Activated effector memory CD4-positive, alpha-beta T cell treated with Interleukin-2 at 50 U/mL for 16 hours (primary cell): ENCODE results near the gene LAMC3.
A peak's percentile ranks its signal among the peaks of the same experiment; 100 is the strongest.
"Not testable (repeated sequence)": the region's sequence is repeated elsewhere in the genome, so short reads cannot be mapped to it uniquely, and the experiment has no call there.

ENCODE experiments used
- DNase-seq: peaks from one replicate; pipeline ENCODE4 v3.0.0-alpha.2; 2020

Gene LAMC3

DNA sequence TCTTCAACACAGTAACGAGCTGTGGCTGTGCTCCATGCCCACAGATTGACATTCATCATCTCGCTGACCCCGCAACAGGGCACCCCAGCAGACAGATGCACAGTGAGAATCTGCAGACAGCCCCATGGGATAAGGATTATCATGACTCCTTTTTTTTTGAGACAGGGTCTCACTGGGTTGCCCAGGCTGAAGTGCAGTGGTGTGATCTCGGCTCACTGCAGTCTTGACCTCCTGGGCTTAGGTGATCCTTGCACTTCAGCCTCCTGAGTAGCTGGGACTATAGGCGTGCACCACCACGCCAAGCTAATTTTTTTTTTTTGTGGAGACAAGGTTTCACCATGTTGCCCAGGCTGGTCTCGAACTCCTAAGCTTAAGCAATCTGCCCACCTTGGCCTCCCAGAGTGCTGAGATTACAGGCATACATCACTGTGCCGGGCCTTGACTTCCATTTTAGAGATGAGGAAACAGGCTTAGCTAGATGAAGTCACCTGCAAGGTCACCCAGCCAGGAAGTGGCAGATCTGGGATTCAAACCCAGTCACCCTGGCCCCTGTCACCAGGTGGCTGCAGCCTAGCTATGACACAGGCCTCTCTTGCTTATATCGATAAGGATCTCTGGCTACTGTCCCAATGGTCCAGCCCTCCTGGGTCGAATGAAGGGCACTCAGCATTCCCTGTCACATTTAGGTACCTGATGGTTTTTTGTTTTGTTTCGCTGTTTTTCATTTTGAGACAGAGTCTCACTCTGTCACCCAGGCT, 92.4 kb downstream of the LAMC3 start:
- DNase-seq = no peak

DNA sequence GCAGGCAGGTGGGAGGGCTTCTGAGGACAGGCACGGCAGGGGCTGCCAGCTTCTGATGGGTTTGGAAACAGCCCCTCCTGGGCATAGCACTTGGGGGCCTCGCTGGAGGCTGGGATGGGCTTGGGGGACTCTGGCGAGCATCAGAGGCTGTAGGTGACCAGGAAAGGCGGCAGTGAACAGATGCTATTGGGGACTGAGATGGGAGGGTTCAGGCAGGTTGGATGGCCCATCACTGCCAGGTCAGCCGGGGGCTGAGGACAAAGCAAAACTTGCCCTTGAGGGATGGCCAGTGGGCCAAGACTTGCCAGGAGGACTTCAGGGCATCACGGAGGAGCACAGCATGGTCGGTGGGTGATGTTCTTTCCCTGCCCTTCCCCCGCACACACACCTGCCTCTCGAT, 94.0 kb downstream of the LAMC3 start:
- no peak for DNase-seq

DNA sequence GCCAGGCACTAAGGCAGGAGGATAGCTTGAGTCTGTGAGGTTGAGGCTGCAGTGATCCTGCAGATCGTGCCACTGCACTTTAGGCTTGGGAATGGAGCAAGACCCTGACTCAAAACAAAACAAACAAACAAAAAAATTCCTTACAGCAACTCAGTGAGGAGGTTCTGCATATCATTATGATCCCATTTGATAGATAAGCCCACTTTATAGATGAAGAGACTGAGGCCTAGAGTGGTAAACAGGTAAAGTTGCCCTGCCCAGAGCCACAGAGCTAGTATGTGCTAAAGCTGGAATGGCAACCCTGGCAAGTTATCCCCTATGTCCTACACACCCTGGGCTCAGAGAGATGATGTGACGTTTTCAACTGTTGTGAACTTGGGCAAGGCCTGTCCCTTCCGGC, 94.6 kb downstream of the LAMC3 start:
- no peak for DNase-seq

DNA sequence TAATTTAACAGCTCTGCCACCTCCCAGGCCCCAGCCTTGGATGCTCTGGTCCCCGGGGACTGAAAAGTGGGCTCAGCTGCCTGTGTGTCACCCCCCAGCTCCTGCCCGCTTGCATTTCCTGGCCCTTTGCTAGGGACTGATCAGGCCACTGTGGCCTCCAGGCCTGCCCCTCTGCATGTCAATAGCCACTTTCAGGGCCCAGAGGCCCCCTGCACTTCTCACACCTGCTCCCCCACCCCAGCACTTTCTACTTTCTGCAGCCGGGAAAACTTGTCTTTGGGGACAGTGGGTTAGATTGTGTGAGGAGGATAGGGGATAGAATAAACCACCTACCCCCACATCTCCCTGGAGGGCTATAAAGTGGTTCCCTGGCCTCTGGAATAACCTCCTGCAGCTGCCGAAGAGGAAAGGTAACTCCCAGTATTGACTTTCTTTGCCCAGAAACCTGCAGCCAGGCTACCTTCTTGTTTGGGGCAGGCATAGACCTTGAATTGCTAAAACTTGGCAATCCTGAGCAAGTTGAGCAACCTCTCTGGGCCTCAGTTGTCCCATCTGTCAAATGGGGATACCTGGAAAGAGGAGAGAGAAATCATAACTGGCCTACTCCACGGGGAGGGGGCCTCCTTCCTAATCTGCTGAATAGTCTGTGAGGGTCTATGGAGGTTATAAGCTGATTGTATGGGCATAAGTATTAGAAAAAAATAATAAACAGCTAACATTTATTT, 95.2 kb downstream of the LAMC3 start:
- no peak for DNase-seq

DNA sequence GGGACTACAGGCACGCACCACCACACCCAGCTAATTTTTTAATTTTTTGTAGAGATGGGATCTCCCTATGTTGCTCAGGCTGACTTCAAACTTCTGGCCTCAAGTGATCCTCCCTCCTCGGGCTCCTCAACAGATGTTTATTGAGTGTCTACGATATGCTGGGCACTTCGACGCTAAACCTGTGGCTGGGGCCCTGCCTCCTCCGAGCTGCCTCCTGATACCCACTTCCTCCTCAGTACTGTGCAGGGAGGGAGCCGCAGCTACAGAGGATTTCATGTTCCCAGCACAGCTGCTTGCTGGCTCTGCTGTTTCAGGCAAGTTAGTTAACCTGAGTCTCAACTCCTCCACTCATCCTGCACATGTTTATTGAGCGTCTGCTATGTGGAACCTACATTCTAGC, 97.0 kb downstream of the LAMC3 start:
- DNase-seq = no peak

DNA sequence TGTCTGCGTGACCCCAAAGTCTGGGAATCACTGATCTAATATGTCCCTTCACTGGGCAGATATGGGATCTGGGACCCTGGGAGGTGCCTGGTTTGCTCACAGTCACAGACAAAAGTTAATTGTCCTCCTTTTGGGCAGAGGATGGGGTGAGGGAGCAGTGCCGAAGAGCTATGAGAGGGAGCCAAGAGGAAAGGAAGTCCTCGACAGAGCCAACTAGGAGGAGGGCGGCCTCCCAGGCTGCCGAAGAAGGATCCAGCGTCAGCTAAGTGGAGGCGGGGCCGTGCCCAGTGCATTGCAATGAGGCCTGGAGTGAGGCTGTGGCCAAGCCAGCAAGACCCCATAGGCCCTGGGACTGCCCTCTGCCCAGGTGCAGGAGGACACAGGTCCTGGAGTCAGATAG, 98.8 kb downstream of the LAMC3 start:
- DNase-seq = no peak

DNA sequence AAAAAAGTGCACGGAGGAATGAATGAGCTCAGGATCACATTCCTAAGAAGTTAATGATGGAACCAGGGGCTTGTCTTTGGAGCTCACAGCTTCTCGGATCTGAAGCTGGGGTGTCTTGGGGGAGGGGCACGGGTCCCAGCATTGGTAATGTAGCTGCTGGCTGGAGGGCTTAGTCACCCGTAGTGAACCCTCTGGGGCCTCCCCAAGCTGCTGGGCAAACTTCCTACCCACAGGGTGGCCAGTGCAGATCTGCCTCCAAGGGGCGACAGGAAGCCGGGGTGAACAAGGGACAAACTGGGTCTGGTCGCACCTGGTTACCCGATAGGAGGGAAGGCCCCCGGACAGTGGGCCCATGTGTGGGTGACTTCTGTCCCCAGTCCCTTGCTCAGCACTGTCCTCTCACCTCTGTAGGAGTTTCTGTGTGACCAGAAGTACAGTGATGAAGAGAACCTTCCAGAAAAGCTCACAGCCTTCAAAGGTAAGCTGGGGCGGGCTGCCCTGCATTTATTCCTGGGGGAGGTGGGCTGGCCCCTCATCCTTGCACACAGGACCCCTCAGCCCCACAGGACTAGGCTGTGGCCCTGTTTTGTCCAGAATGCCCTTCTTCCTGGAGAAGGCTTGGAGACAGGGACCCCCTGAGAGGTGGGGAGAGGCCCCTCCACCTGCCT, 102.3 kb downstream of the LAMC3 start:
- DNase-seq = no peak

DNA sequence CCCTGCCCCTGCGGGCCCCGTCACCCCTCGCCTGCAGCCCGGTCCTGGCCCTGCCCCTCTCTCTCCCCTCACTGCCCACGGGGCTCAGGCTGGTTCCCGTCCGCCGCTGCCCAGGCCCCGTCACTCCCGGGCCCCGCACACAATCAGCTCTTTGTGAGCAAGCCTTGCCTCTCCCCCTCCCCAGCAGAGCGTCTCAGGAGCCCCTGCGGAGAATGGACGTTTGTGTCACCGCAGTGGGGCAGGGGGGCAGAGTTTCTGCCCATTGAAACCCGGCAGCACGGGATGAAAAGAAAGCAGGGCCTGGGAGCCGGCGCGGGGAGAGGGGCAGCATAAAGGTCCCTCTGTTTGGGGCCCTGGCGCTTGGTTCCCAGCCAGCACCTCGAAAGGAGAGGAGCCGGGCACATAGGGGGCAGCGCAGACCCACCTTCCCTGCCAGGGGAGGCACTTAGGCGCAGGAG, 102.9 kb downstream of the LAMC3 start:
- DNase-seq = no peak

DNA sequence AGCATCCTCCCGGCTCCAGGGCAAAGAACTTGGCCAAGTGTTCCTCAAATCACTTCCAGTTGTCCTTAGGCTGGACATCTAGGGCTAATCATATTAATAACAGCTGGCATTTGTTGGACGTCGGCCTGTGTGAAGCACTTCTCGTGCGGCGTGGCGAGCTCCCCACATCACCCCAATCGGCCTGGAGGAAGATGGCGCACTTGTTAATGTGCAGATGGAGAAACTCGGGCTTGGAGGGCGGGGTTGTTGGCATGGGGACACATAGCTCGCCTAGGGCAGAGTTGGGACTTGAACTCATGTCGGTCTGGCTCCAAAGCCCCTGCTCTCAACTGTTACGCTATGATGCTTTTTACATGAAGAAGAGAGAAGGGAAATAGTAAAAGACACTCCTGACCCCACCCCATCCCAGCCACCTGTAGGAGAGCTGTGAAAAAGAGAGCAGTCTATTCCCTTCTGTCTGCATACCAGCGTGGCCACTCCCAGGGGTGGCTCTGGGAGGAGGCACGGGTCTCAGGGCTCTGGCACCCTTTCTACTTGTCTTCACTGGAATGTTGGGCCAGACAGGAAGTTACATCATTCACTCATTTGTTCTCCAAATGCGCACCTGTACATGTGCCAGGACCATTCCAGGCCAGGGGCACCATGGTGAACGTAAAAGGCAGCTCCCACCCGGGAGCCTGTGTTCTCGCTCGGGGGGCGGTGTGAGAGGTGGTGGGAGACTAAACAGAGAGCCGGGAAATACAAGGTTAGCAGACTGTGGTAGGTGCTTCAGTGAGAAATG, 103.6 kb downstream of the LAMC3 start:
- no peak for DNase-seq

DNA sequence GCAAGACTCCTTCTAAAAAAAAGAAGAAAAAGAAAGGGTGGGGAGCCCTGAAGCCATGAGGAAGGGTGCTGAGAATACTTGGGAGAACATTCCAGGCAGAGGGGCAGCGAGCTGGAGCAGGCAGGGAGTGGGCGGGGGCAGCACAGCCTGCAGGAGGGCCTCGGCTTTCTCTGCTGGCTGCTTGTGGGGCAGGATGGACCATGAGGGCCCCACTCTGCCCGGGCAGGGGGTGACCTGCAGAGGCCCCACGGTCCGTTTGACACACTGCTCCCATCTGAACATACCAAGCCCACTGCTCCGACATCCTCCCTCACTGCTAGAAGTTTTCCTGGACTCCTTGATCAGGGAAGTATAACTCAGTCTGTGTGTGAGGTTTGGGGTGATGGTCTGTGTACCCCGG, 104.7 kb downstream of the LAMC3 start:
- no peak for DNase-seq

DNA sequence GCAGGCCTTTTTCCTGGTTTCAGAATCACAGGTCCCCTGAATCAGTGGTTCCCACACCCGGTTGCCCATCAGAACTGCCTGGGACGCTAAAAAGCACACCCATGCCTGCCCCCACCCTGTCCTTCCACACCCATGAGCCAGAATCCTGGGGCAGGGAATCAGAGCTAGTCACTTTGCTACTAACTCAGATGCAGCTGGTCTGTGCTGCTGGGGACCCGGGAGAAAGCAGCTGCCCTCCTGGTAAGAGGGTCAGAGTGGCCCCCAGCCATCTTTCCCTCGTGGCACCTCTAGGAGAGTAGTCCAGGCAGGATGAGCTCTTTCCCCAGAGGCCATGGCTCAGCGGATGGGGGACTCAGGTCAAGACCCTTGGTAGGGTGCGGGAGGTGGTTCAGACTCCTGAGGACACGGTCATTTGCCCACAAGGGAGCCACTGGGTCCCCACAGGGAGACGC, 105.1 kb downstream of the LAMC3 start:
- DNase-seq = no peak

DNA sequence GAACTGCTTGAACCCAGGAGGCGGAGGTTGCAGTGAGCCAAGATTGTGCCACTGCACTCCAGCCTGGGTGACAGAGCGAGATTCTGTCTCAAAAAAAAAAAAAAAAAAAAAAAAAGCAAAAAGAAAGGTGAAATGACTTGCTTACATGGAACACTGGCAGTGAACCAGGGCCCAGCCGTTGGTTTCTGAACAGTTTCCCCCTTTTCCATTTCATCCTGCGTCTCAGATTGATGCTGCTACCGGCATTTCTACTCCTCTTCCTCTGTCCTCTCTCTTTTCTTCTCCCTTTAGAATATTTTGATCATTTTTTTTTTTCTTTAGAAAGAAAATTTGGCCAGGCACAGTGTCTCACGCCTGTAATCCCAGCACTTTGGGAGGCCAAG, 106.4 kb downstream of the LAMC3 start:
- DNase-seq = not testable (repeated sequence)

DNA sequence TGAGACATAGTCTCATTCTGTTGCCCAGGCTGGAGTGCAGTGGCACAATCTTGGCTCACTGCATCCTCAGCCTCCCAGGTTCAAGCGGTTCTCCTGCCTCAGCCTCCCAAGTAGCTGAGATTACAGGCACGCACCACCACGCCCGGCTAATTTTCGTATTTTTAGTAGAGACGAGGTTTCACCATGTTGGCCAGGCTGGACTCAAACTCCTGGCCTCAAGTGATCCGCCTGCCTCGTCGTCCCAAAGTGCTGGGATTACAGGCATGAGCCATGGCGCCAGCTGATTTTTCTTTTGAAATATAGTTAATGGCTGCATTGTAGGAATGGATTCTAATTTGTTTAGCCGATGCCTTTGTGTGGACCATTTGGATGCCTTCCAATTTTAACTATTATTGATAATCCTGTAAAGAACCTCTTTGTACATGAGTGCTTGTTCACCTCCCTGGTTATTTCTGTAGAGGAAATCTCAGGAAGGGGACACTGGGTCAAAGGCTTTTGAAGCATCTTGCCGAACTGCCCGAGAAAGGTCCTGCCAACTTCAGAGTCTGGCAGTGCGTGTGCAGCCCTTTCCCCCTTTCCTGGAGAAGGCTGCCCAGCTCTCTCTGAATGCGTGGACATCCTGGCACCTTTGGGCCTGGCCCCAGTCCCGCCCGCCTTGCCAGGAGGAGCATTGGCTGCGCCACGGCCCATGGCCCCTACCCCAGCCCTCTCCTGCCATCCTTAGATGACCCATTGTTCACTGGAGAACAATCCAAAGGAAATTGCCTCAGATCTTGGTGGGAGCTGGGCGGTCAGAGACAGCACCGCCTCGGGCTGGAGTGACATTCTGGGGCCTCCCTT, 107.5 kb downstream of the LAMC3 start:
- no peak for DNase-seq

DNA sequence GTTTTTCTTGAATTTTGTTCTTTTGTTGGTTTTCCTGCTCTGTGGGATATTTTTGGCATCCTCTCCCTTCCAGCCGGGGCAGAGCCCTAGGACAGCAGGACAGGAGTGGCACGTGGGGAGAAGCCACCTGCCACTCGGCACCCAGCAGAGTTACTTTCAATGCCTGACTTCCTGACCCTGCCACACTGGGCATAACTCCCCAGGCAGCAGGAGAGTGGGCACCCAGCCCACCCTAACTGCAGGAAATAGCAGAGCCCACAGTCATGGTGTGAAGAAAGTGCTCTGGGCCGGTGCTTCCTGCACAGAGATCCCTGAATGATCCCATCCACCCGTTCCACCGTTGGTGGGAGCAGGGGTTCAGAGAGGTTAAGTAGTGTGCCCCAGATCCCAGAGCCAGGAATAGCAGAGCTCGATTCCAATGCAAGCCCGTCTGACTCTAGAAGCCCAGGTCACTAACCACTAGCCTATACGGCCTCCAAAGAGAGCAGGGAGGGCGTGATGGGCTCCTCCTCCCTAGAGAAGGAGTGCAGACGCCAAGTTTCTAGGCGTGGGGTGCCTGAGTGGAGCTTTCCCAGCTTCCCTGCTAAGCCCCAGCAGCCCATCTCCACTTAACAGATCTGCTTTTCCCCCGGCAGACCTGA, 108.3 kb downstream of the LAMC3 start:
- DNase-seq = no peak

DNA sequence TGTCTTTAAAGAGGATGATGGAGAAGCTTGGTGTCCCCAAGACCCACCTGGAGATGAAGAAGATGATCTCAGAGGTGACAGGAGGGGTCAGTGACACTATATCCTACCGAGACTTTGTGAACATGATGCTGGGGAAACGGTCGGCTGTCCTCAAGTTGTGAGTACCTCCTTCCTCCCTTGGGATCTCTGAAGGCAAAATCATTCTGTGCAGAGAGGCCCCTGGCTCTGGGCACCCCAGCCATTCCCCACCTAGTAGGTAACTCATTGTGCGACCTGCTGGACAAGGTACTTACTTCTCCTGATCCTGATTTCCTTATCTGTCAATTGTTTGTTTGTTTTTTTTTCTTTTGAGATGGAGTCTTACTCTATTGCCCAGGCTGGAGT, 108.8 kb downstream of the LAMC3 start:
- no peak for DNase-seq

DNA sequence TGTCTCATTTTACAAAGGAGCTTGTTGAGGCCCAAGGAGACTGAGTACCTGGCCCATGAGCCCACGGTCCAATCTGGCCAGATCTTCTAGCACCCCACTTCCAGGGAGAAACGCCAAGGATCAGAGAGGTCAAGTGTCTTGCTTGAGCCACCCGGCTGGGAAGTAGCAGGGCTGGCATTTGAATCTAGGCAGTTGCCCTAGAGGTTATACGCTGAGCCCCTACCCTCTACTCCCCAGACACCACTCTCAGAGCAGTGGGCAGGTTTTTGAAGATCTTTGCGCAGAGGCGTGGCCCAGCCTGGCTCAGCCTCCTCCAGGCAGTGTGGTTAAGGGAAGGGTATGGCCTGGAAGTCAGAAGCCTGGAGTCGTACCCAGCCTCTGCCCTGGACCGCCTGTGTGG, 110.6 kb downstream of the LAMC3 start:
- DNase-seq = no peak

DNA sequence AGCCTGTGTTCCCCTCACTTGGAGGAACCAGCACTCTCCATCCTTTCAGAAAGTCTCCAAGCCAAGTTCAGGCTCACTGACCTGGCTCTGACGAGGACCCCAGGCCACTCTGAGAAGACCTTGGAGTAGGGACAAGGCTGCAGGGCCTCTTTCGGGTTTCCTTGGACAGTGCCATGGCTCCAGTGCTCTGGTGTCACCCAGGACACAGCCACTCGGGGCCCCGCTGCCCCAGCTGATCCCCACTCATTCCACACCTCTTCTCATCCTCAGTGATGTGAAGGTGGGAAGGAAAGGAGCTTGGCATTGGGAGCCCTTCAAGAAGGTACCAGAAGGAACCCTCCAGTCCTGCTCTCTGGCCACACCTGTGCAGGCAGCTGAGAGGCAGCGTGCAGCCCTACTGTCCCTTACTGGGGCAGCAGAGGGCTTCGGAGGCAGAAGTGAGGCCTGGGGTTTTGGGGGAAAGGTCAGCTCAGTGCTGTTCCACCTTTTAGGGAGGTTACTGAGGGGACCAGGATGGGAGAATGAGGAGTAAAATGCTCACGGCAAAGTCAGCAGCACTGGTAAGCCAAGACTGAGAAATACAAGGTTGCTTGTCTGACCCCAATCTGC, 111.8 kb downstream of the LAMC3 start:
- DNase-seq = no peak

DNA sequence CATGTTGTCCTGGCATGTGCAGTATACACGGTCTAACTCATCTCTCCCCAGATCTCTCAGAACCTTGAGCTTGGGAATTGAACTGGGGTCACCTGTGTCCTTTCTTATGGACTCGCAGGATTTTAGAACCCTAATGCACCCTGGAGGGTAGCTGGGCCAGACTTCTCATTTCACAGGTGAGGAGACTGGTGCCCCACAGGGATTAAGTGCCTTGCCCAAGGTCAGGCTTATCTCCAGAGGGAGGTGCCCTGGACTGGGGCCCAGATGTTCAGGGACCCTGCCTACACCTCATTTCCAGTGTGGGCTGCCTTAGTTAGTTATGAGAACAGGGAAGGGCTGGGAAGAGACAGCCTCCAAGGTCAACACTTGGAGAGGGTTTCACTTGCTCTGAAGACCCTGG, 112.4 kb downstream of the LAMC3 start:
- no peak for DNase-seq

DNA sequence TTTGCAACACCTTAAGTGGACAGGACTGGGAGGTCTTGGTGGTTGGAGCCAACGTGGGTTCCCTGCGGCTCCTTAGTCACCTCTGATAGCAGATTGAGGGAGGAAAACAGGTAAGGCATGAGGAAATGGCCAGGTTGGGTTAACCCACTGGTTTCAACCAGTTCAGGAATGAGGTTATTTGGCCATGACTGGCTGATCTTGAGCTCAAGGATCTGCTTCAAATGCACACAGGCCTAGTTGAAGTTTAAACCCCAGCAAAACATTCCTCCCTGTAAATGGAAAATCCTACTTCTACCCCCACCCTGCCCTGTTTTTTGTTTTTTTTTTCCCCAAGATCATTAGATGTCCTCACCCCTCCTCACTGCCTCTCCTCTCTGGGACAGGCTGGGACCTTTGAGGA, 113.2 kb downstream of the LAMC3 start:
- no peak for DNase-seq

DNA sequence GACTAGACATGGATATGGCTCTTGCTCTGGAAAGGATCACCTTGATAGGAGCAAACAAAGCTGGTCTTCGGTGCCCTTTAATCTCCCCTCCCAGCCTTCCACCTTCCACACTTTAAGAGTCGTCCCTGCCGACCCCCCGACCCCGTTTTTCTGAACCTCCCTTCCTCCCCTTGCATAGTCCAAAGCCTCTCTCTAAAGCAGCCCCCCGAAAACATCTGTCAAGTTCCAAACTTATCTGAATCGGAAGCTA, 116.0 kb downstream of the LAMC3 start:
- DNase-seq = no peak

DNA sequence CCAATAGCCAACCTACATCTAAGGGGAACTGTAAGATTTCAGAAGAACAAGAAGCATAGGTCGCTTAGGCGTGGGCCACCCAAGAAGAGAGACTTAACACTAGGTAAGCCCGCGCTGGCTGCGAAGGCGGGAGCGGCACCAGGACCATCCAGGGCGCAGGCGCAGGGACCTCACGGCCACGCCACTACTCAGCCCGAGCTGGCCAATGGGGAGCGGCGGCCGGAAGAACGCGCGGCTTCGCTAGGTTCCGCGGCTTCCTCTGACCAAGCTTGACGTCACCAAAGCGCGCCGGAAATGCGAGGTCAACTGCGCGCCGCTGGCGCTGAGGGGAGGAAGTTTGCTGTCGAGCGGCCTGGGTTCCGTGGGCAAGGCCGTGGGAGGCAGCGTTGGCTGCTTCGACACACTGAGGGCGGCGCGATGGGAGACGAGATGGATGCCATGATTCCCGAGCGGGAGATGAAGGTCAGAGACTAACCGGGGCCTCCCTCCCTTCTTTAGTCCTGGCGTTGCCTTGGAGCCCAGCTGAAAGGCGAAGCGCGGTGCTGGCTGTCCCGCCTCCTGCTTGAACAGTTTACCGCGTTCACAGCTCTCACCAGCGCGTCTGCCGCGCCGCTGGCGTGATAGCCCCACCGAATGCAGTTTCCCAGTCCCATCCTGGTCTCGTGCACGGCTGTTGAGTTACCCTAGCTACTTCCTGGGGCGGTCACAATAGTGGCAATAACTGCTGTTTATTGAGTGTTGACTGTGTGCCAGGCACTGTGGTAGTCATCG, 116.5 kb downstream of the LAMC3 start, which contains the start of gene NUP214:
Gene NUP214 (plus strand): TSS at position 299 of the 771 bp plus-strand sequence. CDS start 119 bp downstream, at position 418.
- peak; percentile 99 for DNase-seq
